ENCODE data around the gene FOXF1. TPM values are rescaled to one million over a fixed set of nuclear protein-coding genes. Genes with fewer than 3 reads are reported as not detected.

Gene FOXF1
- polyA plus RNA-seq, 1 donor = 22.3 TPM

DNA sequence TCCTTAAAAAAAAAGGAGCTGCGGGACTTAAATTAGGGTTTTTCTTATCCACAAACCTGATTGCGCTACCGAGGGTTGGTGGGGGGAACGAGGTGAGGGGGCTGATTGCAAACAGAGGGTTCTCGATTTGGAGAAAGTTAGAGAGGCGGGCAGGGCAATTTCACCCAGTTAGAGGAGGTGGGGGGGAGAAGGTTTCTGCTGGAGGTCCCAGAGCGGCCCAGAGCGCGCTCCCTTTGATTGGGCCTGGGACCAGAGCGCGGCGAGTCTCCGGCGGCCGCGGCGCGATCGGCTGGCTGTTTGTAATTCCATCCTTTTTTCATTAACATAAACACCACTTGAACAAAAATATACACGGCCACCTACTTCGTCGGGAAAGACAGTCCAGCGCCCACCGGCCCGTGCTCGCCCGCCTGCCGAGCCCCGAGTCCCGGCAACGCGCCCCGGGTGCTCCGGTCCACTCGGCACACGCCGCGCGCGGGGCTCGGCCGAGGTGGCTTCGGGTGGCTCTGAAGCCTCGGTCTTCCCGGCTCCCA is 13.3 kb upstream of the FOXF1 start:
- Histone ChIP-seq H3K9me3 (ENCODE audit: control insufficient read depth, low read depth, low read length) (peaks cover 7% of the 10 kb centered on the region), H3K4me1 (ENCODE audit: control insufficient read depth, insufficient read depth, low read length) (peaks cover 9% of the 10 kb centered on the region), H3K36me3 (ENCODE audit: control insufficient read depth, insufficient read depth, low read length) (no peaks in the 10 kb centered on the region), H3K27me3 (ENCODE audit: control insufficient read depth, insufficient read depth, low read length) (peaks cover 99% of the 10 kb centered on the region), H3K4me3 (ENCODE audit: low read length) (peak overlapping the region; percentile 26), H3K27ac (ENCODE audit: low read length) (peak overlapping the region; percentile 74)
- no peak for DNase-seq
- no CpG with 5 or more reads among the region's 45 CpGs for WGBS (ENCODE audit: insufficient coverage, low lambda C conversion rate)

DNA sequence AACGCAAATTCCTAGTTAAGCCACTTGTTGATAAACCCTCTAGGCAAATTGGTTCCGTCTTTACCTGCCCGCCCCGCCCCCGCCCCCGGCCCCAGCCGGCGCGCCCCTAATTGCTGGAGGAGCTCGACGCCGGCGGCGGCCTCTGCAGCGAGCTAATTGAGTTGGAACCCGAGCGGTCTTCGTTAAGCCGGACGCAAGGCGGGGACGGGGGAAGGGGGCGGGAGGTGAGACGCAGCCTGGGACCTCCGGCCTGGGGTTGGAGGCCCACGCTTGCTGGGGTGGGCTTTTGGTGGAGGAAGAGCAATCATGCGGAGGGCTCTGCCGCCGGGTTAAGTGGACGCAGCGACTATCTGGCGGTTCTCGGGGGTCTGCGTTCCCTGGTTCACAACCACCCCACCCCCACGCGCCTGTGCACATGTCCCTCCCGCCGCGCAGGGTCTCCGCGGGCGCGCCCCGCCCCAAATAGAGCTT is 12.7 kb upstream of the FOXF1 start:
- WGBS (ENCODE audit: insufficient coverage, low lambda C conversion rate) = no CpG with 5 or more reads among the region's 44 CpGs
- Histone ChIP-seq H3K4me1 (ENCODE audit: control insufficient read depth, insufficient read depth, low read length) (peaks cover 6% of the 10 kb centered on the region), H3K36me3 (ENCODE audit: control insufficient read depth, insufficient read depth, low read length) (no peaks in the 10 kb centered on the region), H3K27me3 (ENCODE audit: control insufficient read depth, insufficient read depth, low read length) (peaks cover 99% of the 10 kb centered on the region), H3K27ac (ENCODE audit: low read length) (peak overlapping the region; percentile 74), H3K4me3 (ENCODE audit: low read length) (peak overlapping the region; percentile 28), H3K9me3 (ENCODE audit: control insufficient read depth, low read depth, low read length) (peaks cover 7% of the 10 kb centered on the region)
- DNase-seq = no peak

GRCh38 chr16:86498155-86498670 is 12.1 kb upstream of the FOXF1 start:
- Histone ChIP-seq H3K27ac (ENCODE audit: low read length) (peak overlapping the region; percentile 74), H3K36me3 (ENCODE audit: control insufficient read depth, insufficient read depth, low read length) (no peaks in the 10 kb centered on the region), H3K4me1 (ENCODE audit: control insufficient read depth, insufficient read depth, low read length) (peaks cover 4% of the 10 kb centered on the region), H3K4me3 (ENCODE audit: low read length) (peak overlapping the region; percentile 39), H3K27me3 (ENCODE audit: control insufficient read depth, insufficient read depth, low read length) (peaks cover 99% of the 10 kb centered on the region), H3K9me3 (ENCODE audit: control insufficient read depth, low read depth, low read length) (peaks cover 7% of the 10 kb centered on the region)
- DNase-seq = no peak
- no CpG with 5 or more reads among the region's 29 CpGs for WGBS (ENCODE audit: insufficient coverage, low lambda C conversion rate)

GRCh38 chr16:86498671-86499439 is 11.5 kb upstream of the FOXF1 start:
- 0% methylated on average over 5 of the region's 61 CpGs for WGBS (ENCODE audit: insufficient coverage, low lambda C conversion rate)
- Histone ChIP-seq H3K9me3 (ENCODE audit: control insufficient read depth, low read depth, low read length) (peaks cover 7% of the 10 kb centered on the region), H3K27ac (ENCODE audit: low read length) (peak overlapping the region; percentile 74), H3K4me3 (ENCODE audit: low read length) (peak overlapping the region; percentile 39), H3K36me3 (ENCODE audit: control insufficient read depth, insufficient read depth, low read length) (no peaks in the 10 kb centered on the region), H3K4me1 (ENCODE audit: control insufficient read depth, insufficient read depth, low read length) (peaks cover 2% of the 10 kb centered on the region), H3K27me3 (ENCODE audit: control insufficient read depth, insufficient read depth, low read length) (peaks cover 99% of the 10 kb centered on the region)
- DNase-seq = no peak

GRCh38 chr16:86499440-86499786 is 10.9 kb upstream of the FOXF1 start:
- no peaks in the 10 kb centered on the region for H3K4me1 ChIP-seq (ENCODE audit: control insufficient read depth, insufficient read depth, low read length)
- peak overlapping the region; percentile 39 for H3K4me3 ChIP-seq (ENCODE audit: low read length)
- no peaks in the 10 kb centered on the region for H3K36me3 ChIP-seq (ENCODE audit: control insufficient read depth, insufficient read depth, low read length)
- H3K9me3 ChIP-seq (ENCODE audit: control insufficient read depth, low read depth, low read length) = peaks cover 7% of the 10 kb centered on the region
- H3K27ac ChIP-seq (ENCODE audit: low read length) = peak overlapping the region; percentile 74
- peaks cover 99% of the 10 kb centered on the region for H3K27me3 ChIP-seq (ENCODE audit: control insufficient read depth, insufficient read depth, low read length)
- DNase-seq = no peak
- no CpG with 5 or more reads among the region's 4 CpGs for whole genome bisulfite sequencing (ENCODE audit: insufficient coverage, low lambda C conversion rate)

DNA sequence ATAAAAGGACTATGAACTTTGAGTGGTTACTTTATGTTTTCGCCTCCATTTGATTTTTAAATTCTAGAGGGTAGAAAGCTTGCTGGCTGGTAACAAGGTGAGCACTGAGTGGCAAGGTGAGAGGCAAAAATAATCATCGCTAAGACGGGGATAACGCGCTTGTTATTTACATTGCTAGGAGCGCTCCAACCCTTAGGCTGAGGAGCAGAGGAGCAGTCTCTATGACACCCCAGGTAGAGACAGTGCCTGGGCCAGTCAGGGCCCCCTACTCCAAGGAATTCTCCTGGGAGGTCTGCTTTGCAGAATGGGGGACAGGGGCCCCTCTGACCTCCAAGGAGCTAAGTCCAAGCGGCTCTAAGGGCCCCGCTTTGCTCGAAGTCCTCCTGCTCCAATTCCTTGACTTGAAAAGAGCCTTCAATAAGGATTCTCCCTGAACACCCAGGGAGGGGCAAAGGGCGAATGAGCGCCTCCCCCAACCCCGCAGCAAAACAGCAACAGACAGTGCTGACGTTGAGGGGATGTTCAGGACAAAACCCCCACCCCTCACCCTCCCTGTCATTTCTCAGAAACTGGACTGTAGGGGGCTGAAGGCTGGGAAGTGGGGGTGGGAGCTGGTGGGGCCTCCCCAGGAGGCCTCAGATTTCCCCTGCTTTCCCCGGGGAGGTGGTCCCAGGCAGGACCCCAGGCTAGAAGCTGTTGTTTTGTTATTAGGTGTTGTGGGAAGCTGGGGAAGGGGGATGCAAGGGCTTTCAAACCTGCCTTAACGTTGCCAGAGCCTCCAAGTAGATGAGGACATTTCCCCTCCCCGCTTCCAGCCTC is 10.2 kb upstream of the FOXF1 start:
- no peaks in the 10 kb centered on the region for H3K36me3 ChIP-seq (ENCODE audit: control insufficient read depth, insufficient read depth, low read length)
- peaks cover 5% of the 10 kb centered on the region for H3K9me3 ChIP-seq (ENCODE audit: control insufficient read depth, low read depth, low read length)
- peak overlapping the region; percentile 74 for H3K27ac ChIP-seq (ENCODE audit: low read length)
- H3K27me3 ChIP-seq (ENCODE audit: control insufficient read depth, insufficient read depth, low read length) = peaks cover 99% of the 10 kb centered on the region
- H3K4me1 ChIP-seq (ENCODE audit: control insufficient read depth, insufficient read depth, low read length) = no peaks in the 10 kb centered on the region
- no peak for DNase-seq
- no CpG with 5 or more reads among the region's 16 CpGs for WGBS (ENCODE audit: insufficient coverage, low lambda C conversion rate)
- no peak overlapping the region for H3K4me3 ChIP-seq (ENCODE audit: low read length)

DNA sequence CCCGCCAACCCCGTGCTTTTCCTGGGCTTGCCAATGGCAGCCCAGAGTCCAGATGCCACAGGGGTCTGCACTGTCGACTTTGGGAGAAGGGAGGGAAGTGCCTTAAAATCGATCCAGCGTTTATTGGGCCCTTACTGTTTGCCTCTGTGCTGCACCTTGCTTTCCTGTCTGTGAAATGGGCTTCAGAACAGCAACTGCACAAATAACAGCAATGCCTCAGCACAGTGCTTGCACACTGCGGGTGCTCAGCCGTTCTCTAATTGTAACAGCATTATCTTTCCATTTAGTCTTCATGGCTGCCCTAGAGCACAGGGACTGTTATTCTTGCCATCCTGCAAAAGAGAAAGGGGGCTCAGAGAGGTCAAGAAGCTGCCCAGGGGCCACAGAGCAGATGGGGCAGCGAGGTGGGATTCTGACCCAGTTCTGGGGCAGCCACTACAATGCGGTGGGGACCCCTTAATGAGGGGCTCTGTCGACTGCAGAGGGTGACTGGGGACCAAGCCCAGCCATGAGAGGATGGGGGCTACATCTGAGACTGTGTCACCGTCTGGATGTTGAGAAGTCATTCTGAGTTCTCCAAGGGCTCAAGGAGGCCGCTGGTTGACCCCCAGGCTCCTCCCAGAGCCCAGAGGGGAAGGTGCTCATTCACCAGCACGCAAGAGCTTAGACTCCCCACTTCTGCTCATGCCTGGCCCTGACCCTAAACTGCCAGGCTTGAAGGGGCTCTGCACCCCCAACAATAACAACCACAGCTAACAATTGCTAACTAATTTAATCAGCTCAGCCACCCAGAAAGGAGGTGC is 9.4 kb upstream of the FOXF1 start:
- H3K4me1 ChIP-seq (ENCODE audit: control insufficient read depth, insufficient read depth, low read length) = no peaks in the 10 kb centered on the region
- peak overlapping the region; percentile 4 for H3K4me3 ChIP-seq (ENCODE audit: low read length)
- DNase-seq = no peak
- no peaks in the 10 kb centered on the region for H3K36me3 ChIP-seq (ENCODE audit: control insufficient read depth, insufficient read depth, low read length)
- WGBS (ENCODE audit: insufficient coverage, low lambda C conversion rate) = no CpG with 5 or more reads among the region's 13 CpGs
- peak overlapping the region; percentile 74 for H3K27ac ChIP-seq (ENCODE audit: low read length)
- H3K27me3 ChIP-seq (ENCODE audit: control insufficient read depth, insufficient read depth, low read length) = peaks cover 98% of the 10 kb centered on the region
- peaks cover 5% of the 10 kb centered on the region for H3K9me3 ChIP-seq (ENCODE audit: control insufficient read depth, low read depth, low read length)

DNA sequence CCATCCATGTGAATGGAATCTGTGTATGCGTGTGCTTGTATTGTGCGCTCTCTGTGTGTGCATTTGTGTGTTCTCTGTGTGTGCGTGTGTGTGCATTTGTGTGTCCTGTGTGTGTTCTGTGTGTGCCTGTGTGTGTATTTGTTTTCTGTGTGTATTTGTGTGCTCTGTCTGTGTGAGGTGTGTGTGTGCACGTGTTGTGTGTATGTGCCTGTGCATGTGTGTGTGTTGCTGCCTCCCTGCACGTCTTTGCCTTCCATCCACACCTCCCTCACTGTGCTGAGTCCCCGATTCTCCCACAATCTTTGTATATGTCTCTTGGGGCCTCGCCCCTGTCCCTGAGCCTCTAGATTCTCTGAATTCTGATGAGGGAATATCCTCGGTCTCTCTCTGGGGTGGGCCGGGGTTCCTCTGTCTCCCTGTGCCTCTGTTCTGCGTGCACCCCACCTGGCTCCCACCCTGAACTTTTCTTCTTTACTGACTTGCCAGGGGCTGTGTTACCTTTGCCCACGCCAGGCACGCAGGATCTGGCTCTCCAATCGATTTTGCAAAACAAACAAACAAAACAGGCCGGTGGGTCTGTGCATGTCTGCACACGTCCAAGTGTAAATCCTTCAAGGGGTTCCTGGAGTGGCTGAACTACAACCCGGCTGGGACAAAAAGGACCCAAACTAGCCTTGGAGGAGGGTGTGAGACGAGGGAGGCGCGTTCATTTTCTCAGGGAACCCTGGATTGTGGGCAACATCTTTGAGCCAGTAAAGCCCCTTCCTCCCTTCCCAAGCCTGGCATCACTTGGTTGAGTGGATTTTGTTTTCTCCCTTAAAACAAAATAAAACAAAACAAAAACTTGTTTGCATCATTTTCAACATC is 8.1 kb upstream of the FOXF1 start:
- no peaks in the 10 kb centered on the region for H3K4me1 ChIP-seq (ENCODE audit: control insufficient read depth, insufficient read depth, low read length)
- no peak for DNase-seq
- peaks cover 5% of the 10 kb centered on the region for H3K9me3 ChIP-seq (ENCODE audit: control insufficient read depth, low read depth, low read length)
- H3K4me3 ChIP-seq (ENCODE audit: low read length) = peak overlapping the region; percentile 1
- WGBS (ENCODE audit: insufficient coverage, low lambda C conversion rate) = no CpG with 5 or more reads among the region's 19 CpGs
- H3K27ac ChIP-seq (ENCODE audit: low read length) = peak overlapping the region; percentile 74
- no peaks in the 10 kb centered on the region for H3K36me3 ChIP-seq (ENCODE audit: control insufficient read depth, insufficient read depth, low read length)
- peaks cover 98% of the 10 kb centered on the region for H3K27me3 ChIP-seq (ENCODE audit: control insufficient read depth, insufficient read depth, low read length)
